HG03108 (cell line): ENCODE results near the gene GOLGA6L10.
"Not testable (repeated sequence)": the region's sequence is repeated elsewhere in the genome, so short reads cannot be mapped to it uniquely, and the experiment has no call there.

Experiments
- ATAC-seq: cut with Tn5 transposase; IDR thresholded peaks from one replicate; pipeline ENCODE4 v1.9.1; 2021; ENCODE audit warnings: moderate library complexity; ENCODE audit not compliant: unreplicated experiment

GOLGA6L10 gene

GRCh38 chr15:82343851-82344250 is 5.4 kb downstream of the GOLGA6L10 start:
- ATAC-seq = not testable (repeated sequence)

- not testable (repeated sequence) for ATAC-seq
Observed at GRCh38 chr15:82342632-82343374, 6.5 kb downstream of the GOLGA6L10 start.

GRCh38 chr15:82338573-82338972 is 10.7 kb downstream of the GOLGA6L10 start:
- ATAC-seq = not testable (repeated sequence)

- ATAC-seq = not testable (repeated sequence)
Observed at GRCh38 chr15:82338053-82338452, 11.2 kb downstream of the GOLGA6L10 start.

- ATAC-seq = not testable (repeated sequence)
Observed at GRCh38 chr15:82337051-82337450, 12.2 kb downstream of the GOLGA6L10 start.

- ATAC-seq = not testable (repeated sequence)
Observed at GRCh38 chr15:82336180-82336647, 13.1 kb downstream of the GOLGA6L10 start.

GRCh38 chr15:82335006-82335405 is 14.3 kb downstream of the GOLGA6L10 start:
- ATAC-seq = not testable (repeated sequence)

- not testable (repeated sequence) for ATAC-seq
Observed at GRCh38 chr15:82334554-82334932, 14.7 kb downstream of the GOLGA6L10 start.

- ATAC-seq = not testable (repeated sequence)
Observed at GRCh38 chr15:82333603-82334553, 15.4 kb downstream of the GOLGA6L10 start.

- ATAC-seq = not testable (repeated sequence)
Observed at GRCh38 chr15:82332711-82333602, 16.3 kb downstream of the GOLGA6L10 start.

GRCh38 chr15:82331576-82332304 is 17.5 kb downstream of the GOLGA6L10 start:
- ATAC-seq = peak; percentile 78

GRCh38 chr15:82330921-82331320 is 18.4 kb downstream of the GOLGA6L10 start:
- ATAC-seq = not testable (repeated sequence)

- not testable (repeated sequence) for ATAC-seq
Observed at GRCh38 chr15:82329039-82329438, 20.2 kb downstream of the GOLGA6L10 start.

- ATAC-seq = not testable (repeated sequence)
Observed at GRCh38 chr15:82327372-82327771, 21.9 kb downstream of the GOLGA6L10 start.

GRCh38 chr15:82326896-82327295 is 22.4 kb downstream of the GOLGA6L10 start:
- ATAC-seq = not testable (repeated sequence)

- ATAC-seq = not testable (repeated sequence)
Observed at GRCh38 chr15:82325646-82326045, 23.6 kb downstream of the GOLGA6L10 start.

GRCh38 chr15:82324831-82325230 is 24.4 kb downstream of the GOLGA6L10 start:
- not testable (repeated sequence) for ATAC-seq

GRCh38 chr15:82322488-82322887 is 26.8 kb downstream of the GOLGA6L10 start:
- not testable (repeated sequence) for ATAC-seq

GRCh38 chr15:82320861-82321260 is 28.4 kb downstream of the GOLGA6L10 start:
- ATAC-seq = not testable (repeated sequence)
